ENCODE measurements around the gene TMEM184B.

DNA sequence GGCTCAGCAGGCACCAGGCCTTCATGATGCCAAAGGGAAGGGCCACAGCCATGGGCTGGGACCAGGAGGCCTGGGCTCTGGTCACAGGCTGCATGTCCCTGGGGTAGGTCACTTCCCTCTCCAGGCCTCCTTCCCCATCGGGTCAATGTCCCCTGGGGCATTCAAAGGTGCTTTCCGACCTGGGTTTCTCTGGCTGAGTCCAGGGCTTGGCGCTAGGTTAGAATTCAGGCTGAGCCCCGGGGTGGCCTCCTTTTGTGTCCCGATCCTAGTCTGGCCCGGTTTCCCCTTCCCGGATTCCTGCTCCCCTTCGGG lies 58.9 kb downstream of the TMEM184B start:
- TF ChIP-seq, protein P1, sequence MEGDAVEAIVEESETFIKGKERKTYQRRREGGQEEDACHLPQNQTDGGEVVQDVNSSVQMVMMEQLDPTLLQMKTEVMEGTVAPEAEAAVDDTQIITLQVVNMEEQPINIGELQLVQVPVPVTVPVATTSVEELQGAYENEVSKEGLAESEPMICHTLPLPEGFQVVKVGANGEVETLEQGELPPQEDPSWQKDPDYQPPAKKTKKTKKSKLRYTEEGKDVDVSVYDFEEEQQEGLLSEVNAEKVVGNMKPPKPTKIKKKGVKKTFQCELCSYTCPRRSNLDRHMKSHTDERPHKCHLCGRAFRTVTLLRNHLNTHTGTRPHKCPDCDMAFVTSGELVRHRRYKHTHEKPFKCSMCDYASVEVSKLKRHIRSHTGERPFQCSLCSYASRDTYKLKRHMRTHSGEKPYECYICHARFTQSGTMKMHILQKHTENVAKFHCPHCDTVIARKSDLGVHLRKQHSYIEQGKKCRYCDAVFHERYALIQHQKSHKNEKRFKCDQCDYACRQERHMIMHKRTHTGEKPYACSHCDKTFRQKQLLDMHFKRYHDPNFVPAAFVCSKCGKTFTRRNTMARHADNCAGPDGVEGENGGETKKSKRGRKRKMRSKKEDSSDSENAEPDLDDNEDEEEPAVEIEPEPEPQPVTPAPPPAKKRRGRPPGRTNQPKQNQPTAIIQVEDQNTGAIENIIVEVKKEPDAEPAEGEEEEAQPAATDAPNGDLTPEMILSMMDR (IDR thresholded peaks at IDR 0.05 in 4 of 5, conservative IDR thresholded peaks at IDR 0.05 in 1 of 5), result no peak
- no peak for TF ChIP-seq POLR2A (IDR thresholded peaks at IDR 0.05)

Data from gastrocnemius medialis (tissue), 4 donors.